H9 (cell line): ENCODE results near the gene CDKL5. TPM values are rescaled to one million over a fixed set of nuclear protein-coding genes. Genes with fewer than 3 reads are reported as not detected.

Experiments used
- DNase-seq: peaks from one replicate; pipeline ENCODE4 v3.0.0-alpha.2; 2017
- H2AFZ ChIP-seq: one replicate; pipeline ENCODE4 v1.6.1; 2013; ENCODE audit warnings: mild to moderate bottlenecking, low read length, control low read depth, moderate library complexity
- H2AK5ac ChIP-seq: 2 replicates; pipeline ENCODE4 v1.6.1; 2013; ENCODE audit warnings: low read length, control low read depth, mixed read lengths; ENCODE audit not compliant: insufficient read length
- H2BK120ac ChIP-seq: one replicate; pipeline ENCODE4 v1.6.1; 2013; ENCODE audit warnings: low read depth, mild to moderate bottlenecking, low read length, control low read depth, inconsistent platforms; ENCODE audit not compliant: poor library complexity, severe bottlenecking
- H2BK12ac ChIP-seq: 2 replicates; pipeline ENCODE4 v1.6.1; 2013; ENCODE audit warnings: low read length, control low read depth, mixed read lengths, low read depth; ENCODE audit not compliant: insufficient read length
- H2BK15ac ChIP-seq: 2 replicates; pipeline ENCODE4 v1.6.1; 2013; ENCODE audit warnings: low read depth, low read length, control low read depth
- H2BK20ac ChIP-seq: one replicate; pipeline ENCODE4 v1.6.1; 2013; ENCODE audit warnings: low read depth, mild to moderate bottlenecking, low read length, control low read depth, inconsistent platforms; ENCODE audit not compliant: poor library complexity, severe bottlenecking
- H2BK5ac ChIP-seq: 2 replicates; pipeline ENCODE4 v1.6.1; 2013; ENCODE audit warnings: low read length, control low read depth, mixed read lengths; ENCODE audit not compliant: insufficient read length
- H3K14ac ChIP-seq: 2 replicates; pipeline ENCODE4 v1.6.1; 2013; ENCODE audit warnings: low read length, control low read depth; ENCODE audit not compliant: insufficient read depth
- H3K18ac ChIP-seq: 2 replicates; pipeline ENCODE4 v1.6.1; 2013; ENCODE audit warnings: low read depth, mild to moderate bottlenecking, mixed read lengths, low read length, control low read depth; ENCODE audit not compliant: insufficient read length
- H3K23ac ChIP-seq: 2 replicates; pipeline ENCODE4 v1.6.1; 2013; ENCODE audit warnings: low read length, control low read depth, mixed read lengths, low read depth; ENCODE audit not compliant: insufficient read length
- H3K23me2 ChIP-seq: 2 replicates; pipeline ENCODE4 v1.6.1; 2013; ENCODE audit warnings: low read depth, mild to moderate bottlenecking, mixed read lengths, low read length, control low read depth; ENCODE audit not compliant: insufficient read length, poor library complexity, severe bottlenecking
- H3K27ac ChIP-seq: 2 replicates; pipeline ENCODE4 v1.5.1; 2013; ENCODE audit warnings: low read length, control low read depth, mixed read lengths, low read depth; ENCODE audit not compliant: insufficient read length
- H3K27me3 ChIP-seq: 2 replicates; pipeline ENCODE4 v1.6.1; 2013; ENCODE audit warnings: low read length, control low read depth, inconsistent platforms; ENCODE audit not compliant: insufficient read depth
- H3K4ac ChIP-seq: 2 replicates; pipeline ENCODE4 v1.6.1; 2013; ENCODE audit warnings: low read depth, mild to moderate bottlenecking, control low read depth, inconsistent platforms, low read length, moderate library complexity
- H3K4me1 ChIP-seq: 2 replicates; pipeline ENCODE4 v1.6.1; 2013; ENCODE audit warnings: low read length, control low read depth, inconsistent platforms; ENCODE audit not compliant: insufficient read depth
- H3K4me2 ChIP-seq: 2 replicates; pipeline ENCODE4 v1.6.1; 2013; ENCODE audit warnings: low read length, control low read depth, mixed read lengths; ENCODE audit not compliant: insufficient read length, insufficient read depth
- H3K56ac ChIP-seq: 2 replicates; pipeline ENCODE4 v1.6.1; 2013; ENCODE audit warnings: low read depth, mild to moderate bottlenecking, mixed read lengths, low read length, control low read depth; ENCODE audit not compliant: insufficient read length
- H3K79me1 ChIP-seq: 2 replicates; pipeline ENCODE4 v1.6.1; 2013; ENCODE audit warnings: low read depth, mild to moderate bottlenecking, moderate library complexity, low read length, control low read depth, inconsistent platforms; ENCODE audit not compliant: insufficient read depth, poor library complexity, severe bottlenecking
- H3K79me2 ChIP-seq: 2 replicates; pipeline ENCODE4 v1.6.1; 2013; ENCODE audit warnings: low read length, control low read depth, inconsistent platforms; ENCODE audit not compliant: insufficient read depth
- H3K9ac ChIP-seq: 2 replicates; pipeline ENCODE4 v1.6.1; 2013; ENCODE audit warnings: low read length, control low read depth, mixed read lengths; ENCODE audit not compliant: insufficient read length; ENCODE audit errors: extremely low read depth
- H3K9me3 ChIP-seq: one replicate; pipeline ENCODE4 v1.6.1; 2013; ENCODE audit warnings: low read depth, low read length, inconsistent platforms; ENCODE audit not compliant: control insufficient read depth
- H3T11ph ChIP-seq: one replicate; pipeline ENCODE4 v1.6.1; 2013; ENCODE audit warnings: mild to moderate bottlenecking, low read length, control low read depth, inconsistent platforms
- H4K20me1 ChIP-seq: one replicate; pipeline ENCODE4 v1.6.1; 2013; ENCODE audit not compliant: control insufficient read depth, insufficient read length, insufficient read depth
- H4K5ac ChIP-seq: 2 replicates; pipeline ENCODE4 v1.6.1; 2013; ENCODE audit warnings: low read depth, mild to moderate bottlenecking, mixed read lengths, low read length, control low read depth; ENCODE audit not compliant: insufficient read length
- H4K8ac ChIP-seq: replicated peaks from 2 replicates; pipeline ENCODE4 v1.6.1; 2013; ENCODE audit warnings: low read length, control low read depth, mixed read lengths, low read depth; ENCODE audit not compliant: insufficient read length
- H4K91ac ChIP-seq: 2 replicates; pipeline ENCODE4 v1.6.1; 2013; ENCODE audit warnings: low read depth, mild to moderate bottlenecking, moderate library complexity, mixed read lengths, low read length, control low read depth; ENCODE audit not compliant: insufficient read length
- H3K27ac Mint-ChIP-seq, 3 experiments: 2 replicates in 2 of 3; 3 replicates in 1 of 3; pipeline ENCODE4 v1.8.0; 2020 to 2021; ENCODE audit warnings: mixed read lengths in 3 of 3, mild to moderate bottlenecking in 1 of 3, moderate library complexity in 1 of 3
- H3K27me3 Mint-ChIP-seq: 2 replicates; pipeline ENCODE4 v1.8.0; 2021; ENCODE audit warnings: low read depth, mild to moderate bottlenecking, moderate library complexity, mixed read lengths
- H3K36me3 Mint-ChIP-seq, 3 experiments: 2 replicates in 2 of 3; 3 replicates in 1 of 3; pipeline ENCODE4 v1.8.0; 2020 to 2021; ENCODE audit warnings: low read depth in 3 of 3, mixed read lengths in 3 of 3; ENCODE audit not compliant: insufficient read depth in 1 of 3
- H3K4me1 Mint-ChIP-seq, 2 experiments: 2 replicates each; pipeline ENCODE4 v1.8.0; 2020; ENCODE audit warnings: mixed read lengths in 2 of 2
- H3K4me3 Mint-ChIP-seq, 2 experiments: 2 replicates in 1 of 2; 3 replicates in 1 of 2; pipeline ENCODE4 v1.8.0; 2020 to 2021; ENCODE audit warnings: mild to moderate bottlenecking in 2 of 2, mixed read lengths in 2 of 2, moderate library complexity in 1 of 2
- H3K9me3 Mint-ChIP-seq, 2 experiments: 2 replicates in 1 of 2; 3 replicates in 1 of 2; pipeline ENCODE4 v1.8.0; 2020; ENCODE audit warnings: mild to moderate bottlenecking in 2 of 2, mixed read lengths in 2 of 2, moderate library complexity in 1 of 2
- WGBS: extraction: QIAGEN DNeasy Blood & Tissue Kit; methylation state at CpG from one replicate; pipeline ENCODE4 v1.1.7; 2013; ENCODE audit warnings: missing lambda C conversion rate, low lambda C conversion rate, mixed read lengths; ENCODE audit not compliant: insufficient read length; ENCODE audit errors: extremely low coverage; 5-methylcytosine and 5-hydroxymethylcytosine counted together
- total RNA-seq: library from RNA; stranded (reverse); gene quantifications from 2 replicates; pipeline ENCODE4 v1.2.1, GENCODE V29; 2021
- TF ChIP-seq, protein P1 (sequence below): fragments of 200-600 bp; sonication (generic); conservative IDR thresholded peaks from 3 replicates; pipeline ENCODE4 v1.8.0; 2021; ENCODE audit warnings: antibody characterized with exemption, mild to moderate bottlenecking

Gene CDKL5
- total RNA-seq, 1 experiment from 2014 or later = 19.5 TPM

DNA sequence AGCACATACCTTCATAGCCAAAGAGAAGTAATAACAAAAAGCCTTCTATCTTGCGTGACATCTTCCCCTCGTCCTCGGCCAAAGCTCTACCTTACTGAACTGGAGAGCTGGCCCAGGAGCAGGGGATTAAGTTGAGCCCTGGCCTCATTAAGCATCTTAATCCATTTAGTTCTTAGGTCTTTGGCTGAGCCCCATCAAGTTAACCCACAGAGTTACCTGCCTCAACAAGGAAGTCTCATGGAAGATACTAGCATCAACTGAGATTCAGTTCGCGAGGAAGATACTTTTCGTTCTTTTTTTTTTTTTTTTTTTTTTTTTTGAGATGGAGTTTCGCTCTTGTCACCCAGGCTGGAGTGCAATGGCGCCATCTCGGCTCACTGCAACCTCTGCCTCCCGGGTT lies 246.6 kb downstream of the CDKL5 start, which contains the start of gene RS1:
TSS of gene RS1 (minus strand) at position 101 of the 400 bp plus-strand sequence. CDS start at position 61, 40 bp downstream.
- Histone ChIP-seq H2AFZ (no peak within 1 kb of the TSS), H3K14ac (no peak within 1 kb of the TSS), H3K23ac (no peak within 1 kb of the TSS), H4K8ac (no peak within 1 kb of the TSS), H3K4me2 (no peak within 1 kb of the TSS), H3K79me2 (no peaks in the 10 kb centered on the region), H3K23me2 (peaks cover 3% of the 10 kb centered on the region), H2AK5ac (no peak within 1 kb of the TSS), H2BK12ac (no peak within 1 kb of the TSS), H3K4me1 (no peaks in the 10 kb centered on the region; the same call in 1 of the 2 replicates), H3K27ac (no peak within 1 kb of the TSS), H3K4ac (no peak within 1 kb of the TSS), H3K27me3 (no peaks in the 10 kb centered on the region), H3K9me3 (peaks cover 47% of the 10 kb centered on the region), H3K79me1 (no peaks in the 10 kb centered on the region), H4K5ac (no peak within 1 kb of the TSS), H4K20me1 (no peaks in the 10 kb centered on the region), H3K9ac (no peak within 1 kb of the TSS), H2BK15ac (no peak within 1 kb of the TSS), H3K18ac (no peak within 1 kb of the TSS), H3K56ac (no peak within 1 kb of the TSS), H2BK5ac (no peak within 1 kb of the TSS), H3T11ph (no peak within 1 kb of the TSS), H2BK20ac (no peak within 1 kb of the TSS), H2BK120ac (no peak within 1 kb of the TSS), H4K91ac (no peak within 1 kb of the TSS)
- Mint-ChIP-seq H3K27me3 (peaks cover 4% of the 10 kb centered on the region), H3K36me3 (peaks cover 0 to 6% (median 0%) of the 10 kb centered on the region in 3 experiments; a peak in 1 of 7 replicates), H3K9me3 (peaks cover 52 to 69% of the 10 kb centered on the region in 2 experiments), H3K4me3 (no peak within 1 kb of the TSS), H3K4me1 (peaks cover 7% of the 10 kb centered on the region in 2 experiments; a peak in 2 of 4 replicates), H3K27ac (no peak within 1 kb of the TSS)
- TF ChIP-seq, protein P1, sequence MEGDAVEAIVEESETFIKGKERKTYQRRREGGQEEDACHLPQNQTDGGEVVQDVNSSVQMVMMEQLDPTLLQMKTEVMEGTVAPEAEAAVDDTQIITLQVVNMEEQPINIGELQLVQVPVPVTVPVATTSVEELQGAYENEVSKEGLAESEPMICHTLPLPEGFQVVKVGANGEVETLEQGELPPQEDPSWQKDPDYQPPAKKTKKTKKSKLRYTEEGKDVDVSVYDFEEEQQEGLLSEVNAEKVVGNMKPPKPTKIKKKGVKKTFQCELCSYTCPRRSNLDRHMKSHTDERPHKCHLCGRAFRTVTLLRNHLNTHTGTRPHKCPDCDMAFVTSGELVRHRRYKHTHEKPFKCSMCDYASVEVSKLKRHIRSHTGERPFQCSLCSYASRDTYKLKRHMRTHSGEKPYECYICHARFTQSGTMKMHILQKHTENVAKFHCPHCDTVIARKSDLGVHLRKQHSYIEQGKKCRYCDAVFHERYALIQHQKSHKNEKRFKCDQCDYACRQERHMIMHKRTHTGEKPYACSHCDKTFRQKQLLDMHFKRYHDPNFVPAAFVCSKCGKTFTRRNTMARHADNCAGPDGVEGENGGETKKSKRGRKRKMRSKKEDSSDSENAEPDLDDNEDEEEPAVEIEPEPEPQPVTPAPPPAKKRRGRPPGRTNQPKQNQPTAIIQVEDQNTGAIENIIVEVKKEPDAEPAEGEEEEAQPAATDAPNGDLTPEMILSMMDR = no peak
- DNase-seq = no peak
- no CpG with 5 or more reads among the region's 10 CpGs for WGBS
